Neural progenitor cell (in vitro differentiated cells): ENCODE results near the gene IL1RAP. TPM values are rescaled to one million over a fixed set of nuclear protein-coding genes. Genes with fewer than 3 reads are reported as not detected.
"Not testable (repeated sequence)": the region's sequence is repeated elsewhere in the genome, so short reads cannot be mapped to it uniquely, and the experiment has no call there.

ENCODE experiments used
- DNase-seq: peaks from one replicate; pipeline ENCODE4 v3.0.0-alpha.2; 2016; ENCODE audit warnings: low spot score
- H2AFZ ChIP-seq: fragments of 200-600 bp; sonication (generic); replicated peaks from 2 replicates; pipeline ENCODE4 v1.6.1; 2016; ENCODE audit warnings: antibody characterized with exemption
- H3F3A ChIP-seq: fragments of 200-600 bp; sonication (generic); 2 replicates; pipeline ENCODE4 v1.6.1; 2016; ENCODE audit warnings: antibody characterized with exemption, low read depth
- H3K27ac ChIP-seq: fragments of 200-600 bp; sonication (generic); 2 replicates; pipeline ENCODE4 v1.5.1; 2016; ENCODE audit warnings: mild to moderate bottlenecking
- H3K27me3 ChIP-seq: fragments of 200-600 bp; sonication (generic); 2 replicates; pipeline ENCODE4 v1.6.1; 2016; ENCODE audit warnings: mild to moderate bottlenecking, moderate library complexity
- H3K36me3 ChIP-seq: fragments of 200-600 bp; sonication (generic); 2 replicates; pipeline ENCODE4 v1.5.1; 2016
- H3K4me1 ChIP-seq: fragments of 200-600 bp; sonication (generic); 2 replicates; pipeline ENCODE4 v1.6.1; 2016; ENCODE audit warnings: mixed run types
- H3K4me2 ChIP-seq: fragments of 200-600 bp; sonication (generic); 2 replicates; pipeline ENCODE4 v1.6.1; 2016
- H3K4me3 ChIP-seq: fragments of 200-600 bp; sonication (generic); 2 replicates; pipeline ENCODE4 v1.5.1; 2016
- H3K79me2 ChIP-seq: fragments of 200-600 bp; sonication (generic); 2 replicates; pipeline ENCODE4 v1.6.1; 2016; ENCODE audit warnings: low read depth
- H3K9ac ChIP-seq: fragments of 200-600 bp; sonication (generic); 2 replicates; pipeline ENCODE4 v1.6.1; 2016
- H3K9me3 ChIP-seq: fragments of 200-600 bp; sonication (generic); 2 replicates; pipeline ENCODE4 v1.5.1; 2016; ENCODE audit warnings: low read depth
- H4K20me1 ChIP-seq: fragments of 200-600 bp; sonication (generic); 2 replicates; pipeline ENCODE4 v1.6.1; 2016; ENCODE audit warnings: low read depth
- H3K27ac Mint-ChIP-seq: 3 replicates; pipeline ENCODE4 v1.8.0; 2021; ENCODE audit warnings: mixed read lengths
- H3K27me3 Mint-ChIP-seq: 2 replicates; pipeline ENCODE4 v1.8.0; 2022; ENCODE audit warnings: low read depth, mild to moderate bottlenecking, inconsistent platforms, moderate library complexity, mixed read lengths; ENCODE audit not compliant: insufficient read depth
- H3K36me3 Mint-ChIP-seq: 3 replicates; pipeline ENCODE4 v1.8.0; 2021; ENCODE audit warnings: mixed read lengths
- H3K4me1 Mint-ChIP-seq: 3 replicates; pipeline ENCODE4 v1.8.0; 2021; ENCODE audit warnings: mixed read lengths
- H3K4me3 Mint-ChIP-seq: 3 replicates; pipeline ENCODE4 v1.8.0; 2021; ENCODE audit warnings: mild to moderate bottlenecking, moderate library complexity, mixed read lengths
- H3K9me3 Mint-ChIP-seq: 3 replicates; pipeline ENCODE4 v1.8.0; 2020; ENCODE audit warnings: mixed read lengths
- EZH2 ChIP-seq: fragments of 200-600 bp; sonication (generic); IDR thresholded peaks from 2 replicates; pipeline ENCODE4 v1.6.1; 2017; ENCODE audit warnings: antibody characterized with exemption, mild to moderate bottlenecking, moderate library complexity
- EZH2phosphoT487 ChIP-seq: fragments of 200-600 bp; sonication (generic); IDR thresholded peaks from 2 replicates; pipeline ENCODE4 v1.6.1; 2017; ENCODE audit warnings: antibody characterized with exemption
- total RNA-seq: library from RNA; depleted of rRNA; stranded (reverse); fragments of >200 nt; gene quantifications from 2 replicates; pipeline ENCODE4 v1.2.3, GENCODE V29; 2015; ENCODE audit warnings: low replicate concordance
- TF ChIP-seq, protein P1 (sequence below): fragments of 200-600 bp; sonication (generic); IDR thresholded peaks from 2 replicates; pipeline ENCODE4 v1.5.1; 2017; ENCODE audit warnings: antibody characterized with exemption, mild to moderate bottlenecking

IL1RAP gene
- total RNA-seq, 1 donor from 2014 or later: 11.3 TPM

DNA sequence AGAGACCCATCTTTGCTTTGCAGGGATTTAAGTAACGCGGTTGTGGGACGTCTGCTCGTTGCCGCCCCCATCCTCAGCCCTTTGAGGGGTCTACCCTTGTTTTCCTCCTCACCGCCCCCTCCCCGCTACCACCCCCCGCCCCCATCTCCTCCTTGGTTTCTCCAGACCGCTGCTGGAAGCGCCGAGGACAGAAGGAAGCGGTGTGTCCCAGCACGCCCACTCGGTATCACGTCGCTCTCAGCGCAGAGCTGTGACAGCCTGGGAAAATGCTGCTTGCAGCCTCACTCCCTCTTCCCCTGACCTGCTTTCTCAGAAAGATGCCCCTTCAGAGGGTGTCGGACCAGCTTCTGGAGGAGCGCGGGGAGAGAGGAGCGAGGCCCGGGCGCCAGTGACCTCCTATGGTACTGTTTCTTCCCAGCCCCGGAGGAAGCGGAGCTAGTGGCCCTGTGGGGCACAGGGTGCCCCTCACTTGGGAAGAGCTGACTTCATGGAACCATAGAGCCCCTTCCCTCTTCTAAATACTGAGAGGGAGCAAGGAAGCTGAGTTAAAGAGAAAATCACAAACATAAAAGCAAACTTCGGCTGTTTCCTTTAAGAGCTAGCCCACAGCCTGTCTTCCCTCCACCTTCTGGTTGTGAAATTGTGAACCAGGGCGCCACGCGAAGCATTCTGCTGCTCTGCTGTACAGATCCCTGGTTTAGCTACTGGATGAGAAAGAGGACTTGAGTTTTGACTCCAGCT is 698 bp downstream of the IL1RAP start:
- H3K36me3 Mint-ChIP-seq: peaks cover 5% of the 10 kb centered on the region
- peaks cover 5% of the 10 kb centered on the region for H3F3A ChIP-seq
- no peak overlapping the region for H3K27ac ChIP-seq
- H4K20me1 ChIP-seq: no peaks in the 10 kb centered on the region
- H3K36me3 ChIP-seq: no peaks in the 10 kb centered on the region
- peak overlapping the region; percentile 55 for H3K4me3 ChIP-seq
- no peak overlapping the region for H3K27ac Mint-ChIP-seq
- DNase-seq: peak; percentile 60
- TF ChIP-seq EZH2 (no peak), EZH2phosphoT487 (no peak)
- TF ChIP-seq, protein P1, sequence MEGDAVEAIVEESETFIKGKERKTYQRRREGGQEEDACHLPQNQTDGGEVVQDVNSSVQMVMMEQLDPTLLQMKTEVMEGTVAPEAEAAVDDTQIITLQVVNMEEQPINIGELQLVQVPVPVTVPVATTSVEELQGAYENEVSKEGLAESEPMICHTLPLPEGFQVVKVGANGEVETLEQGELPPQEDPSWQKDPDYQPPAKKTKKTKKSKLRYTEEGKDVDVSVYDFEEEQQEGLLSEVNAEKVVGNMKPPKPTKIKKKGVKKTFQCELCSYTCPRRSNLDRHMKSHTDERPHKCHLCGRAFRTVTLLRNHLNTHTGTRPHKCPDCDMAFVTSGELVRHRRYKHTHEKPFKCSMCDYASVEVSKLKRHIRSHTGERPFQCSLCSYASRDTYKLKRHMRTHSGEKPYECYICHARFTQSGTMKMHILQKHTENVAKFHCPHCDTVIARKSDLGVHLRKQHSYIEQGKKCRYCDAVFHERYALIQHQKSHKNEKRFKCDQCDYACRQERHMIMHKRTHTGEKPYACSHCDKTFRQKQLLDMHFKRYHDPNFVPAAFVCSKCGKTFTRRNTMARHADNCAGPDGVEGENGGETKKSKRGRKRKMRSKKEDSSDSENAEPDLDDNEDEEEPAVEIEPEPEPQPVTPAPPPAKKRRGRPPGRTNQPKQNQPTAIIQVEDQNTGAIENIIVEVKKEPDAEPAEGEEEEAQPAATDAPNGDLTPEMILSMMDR: no peak
- no peaks in the 10 kb centered on the region for H3K79me2 ChIP-seq
- H3K9me3 ChIP-seq: no peaks in the 10 kb centered on the region
- H3K27me3 Mint-ChIP-seq: peaks cover 2% of the 10 kb centered on the region
- peaks cover 2% of the 10 kb centered on the region for H3K9me3 Mint-ChIP-seq
- peaks cover 67% of the 10 kb centered on the region for H3K27me3 ChIP-seq
- no peaks in the 10 kb centered on the region for H3K4me1 ChIP-seq
- peaks cover 16% of the 10 kb centered on the region for H3K4me1 Mint-ChIP-seq
- peak overlapping the region; percentile 88 for H3K4me3 Mint-ChIP-seq
- peak overlapping the region; percentile 76 for H3K4me2 ChIP-seq
- H3K9ac ChIP-seq: no peak overlapping the region
- H2AFZ ChIP-seq: peak overlapping the region; percentile 80

- peaks cover 16% of the 10 kb centered on the region for H3K4me1 Mint-ChIP-seq
- H3K4me1 ChIP-seq: no peaks in the 10 kb centered on the region
- peak overlapping the region; percentile 26 for H3K27ac Mint-ChIP-seq
- no peak overlapping the region for H3K9ac ChIP-seq
- H4K20me1 ChIP-seq: no peaks in the 10 kb centered on the region
- no peaks in the 10 kb centered on the region for H3K9me3 ChIP-seq
- peaks cover 5% of the 10 kb centered on the region for H3K36me3 Mint-ChIP-seq
- H3K27me3 Mint-ChIP-seq: peaks cover 2% of the 10 kb centered on the region
- peaks cover 53% of the 10 kb centered on the region for H3K27me3 ChIP-seq
- no peak overlapping the region for H3K4me3 Mint-ChIP-seq
- TF ChIP-seq EZH2phosphoT487 (no peak), EZH2 (no peak)
- TF ChIP-seq, protein P1: no peak
- H3K9me3 Mint-ChIP-seq: peaks cover 2% of the 10 kb centered on the region
- no peaks in the 10 kb centered on the region for H3K79me2 ChIP-seq
- no peak for DNase-seq
- H2AFZ ChIP-seq: no peak overlapping the region
- H3K4me2 ChIP-seq: no peak overlapping the region
- no peaks in the 10 kb centered on the region for H3K36me3 ChIP-seq
- H3K4me3 ChIP-seq: no peak overlapping the region
- H3F3A ChIP-seq: peaks cover 5% of the 10 kb centered on the region
- H3K27ac ChIP-seq: no peak overlapping the region
Measured at GRCh38 chr3:190516416-190516815, 2.5 kb downstream of the IL1RAP start.

GRCh38 chr3:190517687-190518086 is 3.8 kb downstream of the IL1RAP start:
- Histone ChIP-seq H4K20me1 (no peaks in the 10 kb centered on the region), H3K27me3 (peaks cover 40% of the 10 kb centered on the region), H3F3A (peaks cover 5% of the 10 kb centered on the region), H3K9me3 (no peaks in the 10 kb centered on the region), H3K4me1 (no peaks in the 10 kb centered on the region), H3K36me3 (no peaks in the 10 kb centered on the region), H3K27ac (no peak overlapping the region), H3K4me3 (no peak overlapping the region), H3K79me2 (no peaks in the 10 kb centered on the region), H2AFZ (no peak overlapping the region), H3K4me2 (no peak overlapping the region), H3K9ac (no peak overlapping the region)
- peaks cover 2% of the 10 kb centered on the region for H3K27me3 Mint-ChIP-seq
- peaks cover 16% of the 10 kb centered on the region for H3K4me1 Mint-ChIP-seq
- peaks cover 5% of the 10 kb centered on the region for H3K36me3 Mint-ChIP-seq
- no peak for DNase-seq
- no peak overlapping the region for H3K4me3 Mint-ChIP-seq
- peaks cover 2% of the 10 kb centered on the region for H3K9me3 Mint-ChIP-seq
- TF ChIP-seq EZH2phosphoT487: no peak
- TF ChIP-seq, protein P1: no peak
- no peak for TF ChIP-seq EZH2
- no peak overlapping the region for H3K27ac Mint-ChIP-seq

DNA sequence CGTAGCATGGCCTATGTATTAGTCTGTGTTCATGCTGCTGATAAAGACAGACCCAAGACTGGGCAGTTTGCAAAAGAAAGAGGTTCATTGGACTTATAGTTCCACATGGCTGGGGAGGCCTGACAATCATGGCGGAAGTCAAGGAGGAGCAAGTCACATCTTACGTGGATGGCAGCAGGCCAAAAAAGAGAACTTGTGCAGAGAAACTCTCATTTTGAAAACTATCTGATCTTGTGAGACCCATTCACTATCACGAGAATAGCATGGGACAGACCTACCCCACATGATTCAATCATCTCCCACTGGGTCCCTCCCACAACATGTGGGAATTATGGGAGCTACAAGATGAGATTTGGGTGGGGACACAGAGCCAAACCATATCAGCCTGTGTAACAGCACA is 4.6 kb downstream of the IL1RAP start:
- H4K20me1 ChIP-seq, H3K4me2 ChIP-seq, H2AFZ ChIP-seq, DNase-seq, H3K27ac ChIP-seq, H3K36me3 ChIP-seq, H3K9me3 ChIP-seq, H3K4me1 ChIP-seq, H3K27me3 Mint-ChIP-seq, H3K9me3 Mint-ChIP-seq, H3K79me2 ChIP-seq, H3F3A ChIP-seq, H3K4me3 Mint-ChIP-seq, H3K36me3 Mint-ChIP-seq, H3K4me3 ChIP-seq, H3K27ac Mint-ChIP-seq, H3K9ac ChIP-seq: not testable (repeated sequence)
- peaks cover 32% of the 10 kb centered on the region for H3K27me3 ChIP-seq
- peaks cover 14% of the 10 kb centered on the region for H3K4me1 Mint-ChIP-seq
